Suppressor macrophage treated with lipopolysaccharide for 4 hours (primary cell): ENCODE measurements around the gene EML5.
"Not testable (repeated sequence)": the region's sequence is repeated elsewhere in the genome, so short reads cannot be mapped to it uniquely, and the experiment has no call there.

Experiments used
- DNase-seq: peaks from one replicate; pipeline ENCODE4 v3.0.0-alpha.2; 2020

EML5 gene

GRCh38 chr14:88799522-88799921, 6.8 kb upstream of the EML5 start:
- no peak for DNase-seq

DNA sequence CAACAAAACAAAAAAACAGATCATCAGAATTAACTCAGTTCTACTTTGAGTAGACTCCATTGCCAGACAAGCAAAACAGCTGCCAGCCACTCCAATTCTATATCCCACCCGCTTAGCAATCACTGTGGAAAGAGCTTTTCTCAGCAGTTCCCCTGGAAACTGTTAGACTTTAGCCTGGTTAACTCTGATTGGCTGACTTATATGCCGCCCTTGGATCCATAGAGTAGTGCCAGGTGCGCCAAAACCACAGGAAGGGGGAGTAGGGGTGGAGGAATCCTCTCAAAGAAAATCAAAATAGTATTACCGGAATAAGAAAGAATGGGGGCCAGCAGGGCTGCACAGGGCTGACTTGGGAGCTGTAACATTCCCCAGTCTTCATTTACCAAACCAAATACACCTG, 5.4 kb upstream of the EML5 start:
- no peak for DNase-seq

DNA sequence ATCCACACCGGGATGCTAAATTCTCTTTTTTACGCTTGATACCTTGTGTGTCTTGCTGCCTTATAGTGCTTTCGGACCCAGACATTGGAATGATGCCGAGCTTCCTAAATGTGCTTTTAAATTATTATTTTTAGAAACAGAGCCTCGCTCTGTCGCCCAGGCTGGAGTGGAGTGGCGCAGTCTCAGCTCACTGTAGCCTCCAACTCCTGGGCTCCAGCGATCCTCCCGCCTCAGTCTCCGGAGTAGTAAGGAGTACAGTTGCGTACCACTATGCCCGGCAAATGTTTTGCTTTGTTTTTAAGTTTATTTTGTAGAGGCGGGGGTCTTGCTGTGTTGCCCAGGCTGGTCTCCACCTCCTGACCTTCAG, 489 bp upstream of the EML5 start:
- no peak for DNase-seq

DNA sequence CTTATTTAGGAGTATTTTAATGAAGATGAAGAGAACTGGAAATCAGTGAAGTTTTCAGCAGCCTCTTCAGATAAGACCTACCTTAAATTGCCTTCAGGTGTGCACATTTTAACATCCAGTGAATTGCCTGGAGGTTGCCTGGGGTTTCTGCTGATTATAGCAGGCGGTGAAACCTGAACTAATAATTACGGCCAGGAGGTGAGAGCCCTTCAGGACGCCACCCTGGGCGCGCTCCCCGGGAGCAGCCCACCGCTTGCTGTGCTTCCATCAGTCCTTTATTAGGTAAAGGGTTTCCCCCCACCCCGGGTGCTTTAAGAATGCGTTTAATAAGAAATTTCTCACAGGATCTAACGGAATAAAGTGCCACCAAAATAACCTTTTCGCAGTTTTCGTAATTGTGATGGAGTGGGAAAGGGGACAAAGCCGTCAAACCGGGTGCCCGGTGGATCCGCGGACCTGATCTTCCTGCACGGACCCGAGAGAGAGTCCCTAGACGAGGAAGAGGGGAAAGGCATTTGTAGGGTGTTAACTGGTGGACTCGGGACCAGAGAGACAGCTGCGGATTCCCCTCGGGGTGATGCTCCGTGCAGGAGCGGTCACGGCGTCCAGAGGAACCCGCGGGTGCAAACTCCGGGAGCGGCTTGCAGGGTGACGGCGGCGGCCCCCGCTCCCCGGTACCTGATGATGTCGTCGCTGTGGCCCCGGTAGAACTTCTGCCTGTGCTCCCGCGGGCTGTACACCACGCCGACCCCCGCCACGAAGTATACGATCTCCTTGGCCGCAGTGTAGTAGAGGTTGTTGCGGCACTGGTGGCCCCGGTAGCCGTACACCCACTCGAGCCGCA, 902 bp downstream of the EML5 start:
- no peak for DNase-seq

DNA sequence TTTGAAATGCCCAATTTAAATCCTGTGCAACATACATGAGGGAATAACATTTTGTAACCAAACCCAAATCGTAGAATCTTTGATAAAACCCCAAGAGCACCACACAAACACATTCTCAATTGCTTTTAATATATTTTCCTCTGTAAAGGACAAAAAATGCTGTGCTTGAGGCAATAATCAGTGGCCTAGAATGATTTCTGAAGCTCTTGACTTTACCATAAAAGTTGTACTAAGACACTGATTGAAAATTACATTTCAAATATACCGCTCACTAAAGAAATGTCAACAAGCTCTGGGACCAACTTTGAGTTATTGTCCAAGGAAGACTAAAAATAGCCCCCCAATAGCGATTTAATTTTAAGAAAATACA, 1.5 kb downstream of the EML5 start:
- no peak for DNase-seq

GRCh38 chr14:88790501-88791251, 2.1 kb downstream of the EML5 start:
- no peak for DNase-seq

DNA sequence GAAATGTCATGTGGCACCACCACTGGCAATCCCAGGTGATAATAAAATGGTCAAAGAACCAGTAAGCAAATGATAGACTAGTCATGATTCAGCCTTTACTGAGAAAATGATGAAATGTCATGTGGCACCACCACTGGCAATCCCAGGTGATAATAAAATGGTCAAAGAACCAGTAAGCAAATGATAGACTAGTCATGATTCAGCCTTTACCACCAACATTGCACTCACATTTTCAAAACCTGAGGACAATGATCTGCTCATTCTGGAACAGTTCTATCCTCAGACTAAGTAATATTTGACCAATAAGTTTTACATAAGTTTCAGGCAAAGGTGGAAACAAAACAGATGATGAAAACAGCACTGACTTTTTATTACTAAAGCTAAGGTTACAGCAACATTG, 3.2 kb downstream of the EML5 start:
- DNase-seq, result not testable (repeated sequence)

- DNase-seq, result no peak
These were observed 6.0 kb downstream of the EML5 start for GRCh38 chr14:88786715-88787114.

GRCh38 chr14:88785911-88786310, 6.8 kb downstream of the EML5 start:
- DNase-seq, result no peak

DNA sequence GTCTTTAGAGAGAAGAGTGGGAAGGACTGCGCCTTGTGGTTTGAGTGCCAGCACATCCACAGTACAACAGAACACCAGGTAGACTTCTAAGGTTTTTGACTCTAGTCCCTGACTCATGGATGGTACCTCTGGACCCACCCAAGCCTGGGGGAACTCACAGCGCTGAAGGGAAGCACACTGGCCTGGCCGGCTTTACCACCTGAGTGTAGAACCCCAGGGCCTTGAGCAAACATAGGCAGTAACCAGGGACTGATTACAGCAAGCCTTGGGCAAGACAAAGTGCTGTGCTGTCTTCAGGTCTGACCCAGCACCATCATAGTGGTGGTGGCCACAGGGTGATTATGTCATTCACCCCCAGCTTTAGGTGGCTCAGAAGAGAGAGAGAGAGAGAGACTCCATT, 17.2 kb downstream of the EML5 start:
- DNase-seq, result no peak

DNA sequence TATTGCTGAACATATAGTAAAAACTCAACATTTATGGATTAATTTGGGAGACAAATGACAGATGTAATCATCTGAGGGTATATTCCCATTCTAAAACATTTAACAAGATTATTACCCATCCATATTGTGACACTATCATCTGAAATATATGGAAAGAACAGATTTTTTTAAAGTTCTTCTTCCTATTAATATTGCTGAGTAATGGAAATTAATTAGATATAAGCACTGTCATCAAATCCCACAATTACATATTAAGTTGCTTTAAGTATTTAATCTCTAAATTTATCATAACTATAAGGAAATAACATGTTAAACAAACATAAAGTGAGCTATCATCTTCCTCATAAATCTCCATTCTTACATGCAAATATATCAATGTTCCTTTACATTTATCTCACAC, 22.0 kb downstream of the EML5 start:
- DNase-seq, result no peak

DNA sequence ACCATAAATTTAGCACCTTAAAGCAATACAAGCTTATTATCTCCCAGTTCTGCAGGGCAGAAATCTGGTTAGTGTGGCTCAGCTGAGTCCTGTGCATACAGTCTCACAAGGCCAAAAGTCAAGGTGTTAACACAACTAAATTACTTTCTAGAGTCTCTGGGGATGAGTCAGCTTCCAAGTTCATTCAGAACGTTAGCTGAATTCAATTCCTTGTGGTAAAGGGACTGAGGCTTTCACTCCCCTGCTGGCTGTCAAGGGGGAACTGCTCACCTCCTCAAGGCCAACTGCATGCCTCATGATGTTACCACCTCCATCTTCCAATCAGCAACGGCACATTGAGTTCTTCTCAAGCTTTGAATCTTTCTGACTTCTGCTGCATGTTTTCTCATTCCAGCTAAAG, 27.6 kb downstream of the EML5 start:
- DNase-seq, result no peak

GRCh38 chr14:88753873-88754272, 38.9 kb downstream of the EML5 start:
- DNase-seq, result no peak

GRCh38 chr14:88750945-88751344, 41.8 kb downstream of the EML5 start:
- no peak for DNase-seq

DNA sequence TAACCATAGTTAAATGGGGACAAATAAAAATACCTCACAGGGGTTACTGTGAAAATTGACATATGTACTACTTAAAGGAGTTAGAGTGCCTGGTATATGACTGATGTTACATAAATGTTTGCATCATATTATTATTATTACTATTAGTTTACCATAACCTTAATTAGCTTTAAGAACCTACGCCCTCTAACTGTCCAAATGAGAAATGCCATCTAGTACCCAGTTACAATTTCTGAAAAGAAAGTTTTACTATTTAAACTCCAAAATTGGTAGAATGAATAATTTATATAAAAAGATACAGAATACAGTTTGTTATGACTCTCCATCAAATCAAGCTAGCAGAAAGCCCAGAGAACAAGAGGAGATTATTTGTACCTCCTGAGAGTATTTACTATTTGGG, 42.3 kb downstream of the EML5 start:
- DNase-seq, result no peak

DNA sequence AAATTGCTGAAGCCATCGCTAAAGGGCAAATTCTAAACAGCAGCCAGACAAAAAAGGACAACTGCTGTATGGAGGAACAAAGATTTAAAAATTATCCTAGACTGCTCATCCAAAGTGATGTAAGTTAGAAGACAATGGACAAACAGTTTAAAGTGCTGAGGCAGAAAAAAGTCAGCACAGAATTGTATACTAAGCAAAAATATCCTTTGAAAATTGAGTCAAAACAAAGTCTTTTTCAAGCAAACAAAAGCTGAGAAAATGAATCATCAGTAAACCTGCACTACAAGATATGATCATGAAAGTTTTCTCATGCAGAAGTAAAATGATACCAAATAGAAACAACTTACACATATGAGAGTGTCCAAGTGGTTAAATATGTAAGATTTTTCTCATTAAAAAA, 43.6 kb downstream of the EML5 start:
- no peak for DNase-seq

- no peak for DNase-seq
These were observed 44.5 kb downstream of the EML5 start for GRCh38 chr14:88748288-88748687.

DNA sequence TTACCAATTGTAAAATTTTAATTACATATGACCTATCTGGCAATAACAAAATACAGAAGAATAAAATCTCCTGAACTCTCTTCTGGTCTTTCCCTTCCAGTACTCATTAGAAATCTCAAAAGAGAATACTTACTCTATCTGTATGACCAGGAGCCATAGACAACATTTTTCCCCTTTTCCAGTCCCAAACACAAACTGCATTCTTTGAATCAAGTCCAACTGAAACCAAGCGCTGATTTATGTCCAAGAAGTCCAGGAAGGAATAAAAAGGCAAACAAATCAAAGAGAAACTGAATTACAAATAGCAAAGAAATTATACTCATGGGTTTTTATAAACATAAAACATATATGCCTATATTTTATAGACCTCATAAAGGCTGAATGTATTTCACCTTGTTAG, 46.7 kb downstream of the EML5 start:
- DNase-seq, result no peak

DNA sequence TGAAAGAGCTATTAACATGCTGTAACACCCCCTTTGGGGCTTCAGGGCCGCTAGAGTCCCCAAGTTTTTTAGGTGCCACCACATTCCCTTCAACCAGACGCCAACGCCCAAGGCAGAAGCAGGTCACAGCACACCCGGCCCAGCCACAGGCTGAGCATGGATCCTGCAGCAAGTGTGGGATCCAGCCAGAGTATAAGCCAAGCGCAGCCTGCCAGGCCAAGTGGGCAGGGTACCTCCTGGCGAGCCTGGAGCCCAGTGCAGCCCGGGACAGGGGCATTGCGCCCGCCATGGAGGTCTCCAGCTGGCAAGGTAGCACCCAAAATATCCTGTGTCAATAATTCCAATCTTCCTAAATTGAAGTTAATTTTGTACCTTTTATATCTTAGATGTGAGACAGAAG, 55.5 kb downstream of the EML5 start:
- no peak for DNase-seq

- no peak for DNase-seq
These were observed 59.6 kb downstream of the EML5 start for GRCh38 chr14:88733121-88733520.

DNA sequence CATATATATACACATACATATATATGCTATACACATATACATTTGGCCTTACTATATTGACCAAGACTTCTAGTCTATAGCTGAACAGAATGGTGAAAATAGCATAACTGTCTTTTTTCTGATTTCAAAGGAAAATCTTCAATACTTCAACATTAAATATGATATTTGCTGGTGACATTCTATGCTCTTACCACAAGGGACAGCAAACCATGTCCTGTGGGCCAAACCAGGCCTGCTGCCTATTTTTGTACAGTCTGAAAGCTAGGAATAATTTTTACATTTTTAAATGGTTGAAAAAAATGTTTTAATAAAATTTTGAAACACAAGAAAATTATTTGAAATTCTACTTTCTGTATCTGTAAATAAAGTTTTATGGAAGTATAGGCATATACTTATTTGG, 63.6 kb downstream of the EML5 start:
- DNase-seq, result no peak

GRCh38 chr14:88727057-88727456, 65.7 kb downstream of the EML5 start:
- DNase-seq, result no peak

DNA sequence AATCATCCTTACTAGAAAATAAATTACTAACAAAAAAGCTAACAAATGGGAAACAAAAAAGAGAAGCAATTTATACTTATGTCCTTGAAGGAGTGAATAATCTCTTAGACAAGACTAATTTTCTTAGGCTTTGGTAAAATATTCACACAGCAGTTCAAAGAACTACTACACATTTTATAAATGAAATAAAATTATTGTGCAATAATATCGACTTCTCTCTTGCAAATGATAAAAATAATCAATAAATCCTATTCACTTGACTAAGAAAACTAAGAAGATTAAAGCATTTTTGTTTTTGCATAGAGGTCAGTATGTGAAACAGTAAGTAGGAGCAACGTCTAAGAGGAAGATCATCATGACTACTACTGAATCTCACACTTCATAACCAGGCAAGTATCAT, 82.0 kb downstream of the EML5 start:
- DNase-seq, result no peak

- no peak for DNase-seq
These were observed 85.7 kb downstream of the EML5 start for GRCh38 chr14:88707088-88707487.

DNA sequence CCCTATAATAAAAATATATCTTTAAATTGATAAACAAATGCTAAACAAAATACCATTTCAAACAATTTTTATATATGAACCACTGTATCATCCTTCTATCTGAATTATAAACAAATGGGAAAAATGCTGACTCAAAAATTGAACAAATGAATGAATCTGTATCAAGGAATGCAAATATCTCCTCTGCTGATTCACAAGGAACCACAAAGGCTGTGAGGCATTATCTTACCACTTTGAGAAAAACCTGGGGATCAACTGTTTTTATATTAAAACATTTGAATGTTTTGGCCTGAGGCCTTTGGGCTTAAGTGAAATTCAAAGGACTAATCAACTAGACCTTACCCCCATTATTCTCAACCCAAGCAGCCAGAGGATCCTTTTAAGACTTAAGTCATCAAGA, 86.3 kb downstream of the EML5 start:
- DNase-seq, result no peak
